ENCODE data around the gene OR52B6. TPM values are rescaled to one million over a fixed set of nuclear protein-coding genes. Genes with fewer than 3 reads are reported as not detected.
"Not testable (repeated sequence)": the region's sequence is repeated elsewhere in the genome, so short reads cannot be mapped to it uniquely, and the experiment has no call there.

OR52B6 gene
- total RNA-seq, 2 experiments from 2014 or later = not detected

- Histone ChIP-seq H2AFZ (ENCODE audit: low read length) (no peak overlapping the region), H3K79me2 (ENCODE audit: insufficient read depth, low read depth, low read length) (no peaks in the 10 kb centered on the region), H4K20me1 (ENCODE audit: insufficient read depth, low read length) (no peaks in the 10 kb centered on the region), H3K4me2 (ENCODE audit: low read length) (no peak overlapping the region), H3K4me1 (ENCODE audit: insufficient read depth, low read length, poor library complexity, severe bottlenecking) (no peaks in the 10 kb centered on the region), H3K9me2 (ENCODE audit: insufficient read depth, low read length) (no peaks in the 10 kb centered on the region), H3K9me3 (ENCODE audit: low read length) (no peaks in the 10 kb centered on the region), H3K4me3 (ENCODE audit: low read depth, low read length, poor library complexity, severe bottlenecking) (no peak overlapping the region), H3K27ac (ENCODE audit: low read depth, low read length, poor library complexity, severe bottlenecking) (no peak overlapping the region), H3K36me3 (ENCODE audit: insufficient read depth, low read length) (no peaks in the 10 kb centered on the region)
- DNase-seq (ENCODE audit: low spot score) = no peak
- ChIA-PET POLR2A (no interaction called here), CTCF (ENCODE audit: unreplicated experiment) (no interaction called here)
- intact Hi-C loops (cut with micrococcal nuclease; ENCODE audit: unreplicated experiment) = no loop called here
- BruUV-seq (replicated peaks) = no TSS peak
- TF ChIP-seq EZH2phosphoT487 (IDR thresholded peaks at IDR 0.05; ENCODE audit: borderline replicate concordance, low read depth, low read length) (no peak), CTCF (conservative IDR thresholded peaks at IDR 0.05; ENCODE audit: low read length) (no peak)
Observed at GRCh38 chr11:5575152-5575551, 5.5 kb upstream of the OR52B6 start.

- Histone ChIP-seq H3K27ac (ENCODE audit: low read depth, low read length, poor library complexity, severe bottlenecking) (no peak overlapping the region), H3K4me3 (ENCODE audit: low read depth, low read length, poor library complexity, severe bottlenecking) (no peak overlapping the region), H3K36me3 (ENCODE audit: insufficient read depth, low read length) (no peaks in the 10 kb centered on the region), H3K79me2 (ENCODE audit: insufficient read depth, low read depth, low read length) (no peaks in the 10 kb centered on the region), H3K9me3 (ENCODE audit: low read length) (no peaks in the 10 kb centered on the region), H2AFZ (ENCODE audit: low read length) (no peak overlapping the region), H3K4me2 (ENCODE audit: low read length) (no peak overlapping the region), H3K9me2 (ENCODE audit: insufficient read depth, low read length) (no peaks in the 10 kb centered on the region), H4K20me1 (ENCODE audit: insufficient read depth, low read length) (no peaks in the 10 kb centered on the region), H3K4me1 (ENCODE audit: insufficient read depth, low read length, poor library complexity, severe bottlenecking) (no peaks in the 10 kb centered on the region)
- BruUV-seq (replicated peaks) = no TSS peak
- ChIA-PET CTCF (ENCODE audit: unreplicated experiment) (no interaction called here), POLR2A (no interaction called here)
- TF ChIP-seq EZH2phosphoT487 (IDR thresholded peaks at IDR 0.05; ENCODE audit: borderline replicate concordance, low read depth, low read length) (no peak), CTCF (conservative IDR thresholded peaks at IDR 0.05; ENCODE audit: low read length) (no peak)
- DNase-seq (ENCODE audit: low spot score) = no peak
- intact Hi-C loops (cut with micrococcal nuclease; ENCODE audit: unreplicated experiment) = no loop called here
Observed at GRCh38 chr11:5577101-5577500, 3.6 kb upstream of the OR52B6 start.

GRCh38 chr11:5581014-5581413, 337 bp downstream of the OR52B6 start:
- H4K20me1 ChIP-seq (ENCODE audit: insufficient read depth, low read length) = no peaks in the 10 kb centered on the region
- DNase-seq (ENCODE audit: low spot score) = no peak
- no peaks in the 10 kb centered on the region for H3K9me2 ChIP-seq (ENCODE audit: insufficient read depth, low read length)

GRCh38 chr11:5584458-5584857, 3.8 kb downstream of the OR52B6 start:
- intact Hi-C loops (cut with micrococcal nuclease; ENCODE audit: unreplicated experiment); H3K4me3 ChIP-seq (ENCODE audit: low read depth, low read length, poor library complexity, severe bottlenecking); H3K9me3 ChIP-seq (ENCODE audit: low read length); CTCF ChIA-PET (ENCODE audit: unreplicated experiment); H2AFZ ChIP-seq (ENCODE audit: low read length); H3K4me1 ChIP-seq (ENCODE audit: insufficient read depth, low read length, poor library complexity, severe bottlenecking); H3K79me2 ChIP-seq (ENCODE audit: insufficient read depth, low read depth, low read length); DNase-seq (ENCODE audit: low spot score); H3K9me2 ChIP-seq (ENCODE audit: insufficient read depth, low read length); H3K27ac ChIP-seq (ENCODE audit: low read depth, low read length, poor library complexity, severe bottlenecking); POLR2A ChIA-PET; H3K4me2 ChIP-seq (ENCODE audit: low read length); H3K36me3 ChIP-seq (ENCODE audit: insufficient read depth, low read length); H4K20me1 ChIP-seq (ENCODE audit: insufficient read depth, low read length); BruUV-seq (replicated peaks): not testable (repeated sequence)

More at GRCh38 chr11:5581014-5581413, 337 bp downstream of the OR52B6 start:
- Histone ChIP-seq H3K4me3 (ENCODE audit: low read depth, low read length, poor library complexity, severe bottlenecking) (no peak overlapping the region), H3K36me3 (ENCODE audit: insufficient read depth, low read length) (no peaks in the 10 kb centered on the region), H2AFZ (ENCODE audit: low read length) (no peak overlapping the region), H3K9me3 (ENCODE audit: low read length) (no peaks in the 10 kb centered on the region), H3K79me2 (ENCODE audit: insufficient read depth, low read depth, low read length) (no peaks in the 10 kb centered on the region), H3K4me1 (ENCODE audit: insufficient read depth, low read length, poor library complexity, severe bottlenecking) (no peaks in the 10 kb centered on the region), H3K4me2 (ENCODE audit: low read length) (no peak overlapping the region), H3K27ac (ENCODE audit: low read depth, low read length, poor library complexity, severe bottlenecking) (no peak overlapping the region)
- no peak for TF ChIP-seq CTCF (conservative IDR thresholded peaks at IDR 0.05; ENCODE audit: low read length)
- TF ChIP-seq EZH2phosphoT487 (IDR thresholded peaks at IDR 0.05; ENCODE audit: borderline replicate concordance, low read depth, low read length) = no peak
- no TSS peak for BruUV-seq (replicated peaks)
- CTCF ChIA-PET (ENCODE audit: unreplicated experiment) = no interaction called here
- POLR2A ChIA-PET = interaction anchor here (0.5 kb wide), 1 partner anchor 1562 kb away, joined by 3 read pairs; no protein-coding TSS in a partner anchor
- intact Hi-C loops (cut with micrococcal nuclease; ENCODE audit: unreplicated experiment) = no loop called here

GRCh38 chr11:5589906-5590305, 9.2 kb downstream of the OR52B6 start:
- intact Hi-C loops (cut with micrococcal nuclease; ENCODE audit: unreplicated experiment); H3K9me3 ChIP-seq (ENCODE audit: low read length); H3K36me3 ChIP-seq (ENCODE audit: insufficient read depth, low read length); H3K27ac ChIP-seq (ENCODE audit: low read depth, low read length, poor library complexity, severe bottlenecking); H3K79me2 ChIP-seq (ENCODE audit: insufficient read depth, low read depth, low read length); BruUV-seq (replicated peaks); H4K20me1 ChIP-seq (ENCODE audit: insufficient read depth, low read length); DNase-seq (ENCODE audit: low spot score); H3K4me2 ChIP-seq (ENCODE audit: low read length); POLR2A ChIA-PET; H3K4me1 ChIP-seq (ENCODE audit: insufficient read depth, low read length, poor library complexity, severe bottlenecking); H3K9me2 ChIP-seq (ENCODE audit: insufficient read depth, low read length); CTCF ChIA-PET (ENCODE audit: unreplicated experiment); H3K4me3 ChIP-seq (ENCODE audit: low read depth, low read length, poor library complexity, severe bottlenecking); H2AFZ ChIP-seq (ENCODE audit: low read length): not testable (repeated sequence)
